Measurements from ENCODE around the gene DENND5B.

DNA sequence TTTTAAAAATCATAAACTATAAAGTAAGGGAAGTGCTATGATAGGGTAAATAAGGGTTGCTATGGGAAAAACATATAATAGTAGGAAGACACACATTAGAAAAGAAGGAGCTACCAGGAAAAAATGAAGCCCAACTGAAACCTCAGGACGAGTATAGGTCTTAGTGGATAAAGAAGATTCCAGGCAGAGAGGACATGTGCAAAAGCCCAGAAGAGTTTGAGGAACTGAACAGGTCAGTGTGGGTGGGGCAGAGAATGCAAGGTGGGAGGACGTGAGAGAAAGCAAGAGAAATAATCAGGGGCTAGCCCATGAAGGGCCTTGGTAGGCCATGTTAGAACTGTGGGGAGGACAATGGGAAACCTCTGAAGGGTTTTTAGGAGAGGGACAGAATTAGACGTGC, 109.5 kb downstream of the DENND5B start:
- TF ChIP-seq, protein P1, sequence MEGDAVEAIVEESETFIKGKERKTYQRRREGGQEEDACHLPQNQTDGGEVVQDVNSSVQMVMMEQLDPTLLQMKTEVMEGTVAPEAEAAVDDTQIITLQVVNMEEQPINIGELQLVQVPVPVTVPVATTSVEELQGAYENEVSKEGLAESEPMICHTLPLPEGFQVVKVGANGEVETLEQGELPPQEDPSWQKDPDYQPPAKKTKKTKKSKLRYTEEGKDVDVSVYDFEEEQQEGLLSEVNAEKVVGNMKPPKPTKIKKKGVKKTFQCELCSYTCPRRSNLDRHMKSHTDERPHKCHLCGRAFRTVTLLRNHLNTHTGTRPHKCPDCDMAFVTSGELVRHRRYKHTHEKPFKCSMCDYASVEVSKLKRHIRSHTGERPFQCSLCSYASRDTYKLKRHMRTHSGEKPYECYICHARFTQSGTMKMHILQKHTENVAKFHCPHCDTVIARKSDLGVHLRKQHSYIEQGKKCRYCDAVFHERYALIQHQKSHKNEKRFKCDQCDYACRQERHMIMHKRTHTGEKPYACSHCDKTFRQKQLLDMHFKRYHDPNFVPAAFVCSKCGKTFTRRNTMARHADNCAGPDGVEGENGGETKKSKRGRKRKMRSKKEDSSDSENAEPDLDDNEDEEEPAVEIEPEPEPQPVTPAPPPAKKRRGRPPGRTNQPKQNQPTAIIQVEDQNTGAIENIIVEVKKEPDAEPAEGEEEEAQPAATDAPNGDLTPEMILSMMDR (IDR thresholded peaks at IDR 0.05): no peak
- TF ChIP-seq RAD21 (conservative IDR thresholded peaks at IDR 0.05 in 1 of 2, IDR thresholded peaks at IDR 0.05 in 1 of 2): no peak
- TF ChIP-seq PHF8 (IDR thresholded peaks at IDR 0.05; ENCODE audit: borderline replicate concordance, low read depth): no peak
- TF ChIP-seq POLR2A (IDR thresholded peaks at IDR 0.05; ENCODE audit: low read length): no peak
- TF ChIP-seq CBX8 (IDR thresholded peaks at IDR 0.05): no peak
- no peak for TF ChIP-seq SREBF2 (IDR thresholded peaks at IDR 0.05)
- TF ChIP-seq SMC3 (IDR thresholded peaks at IDR 0.05): no peak
- TF ChIP-seq CEBPB (IDR thresholded peaks at IDR 0.05): no peak
- no peak for TF ChIP-seq KDM1A (IDR thresholded peaks at IDR 0.05; ENCODE audit: low read depth)
- TF ChIP-seq EP300 (IDR thresholded peaks at IDR 0.05): no peak

Measured in A549 (cell line).